HG02973 (cell line): ENCODE data around the gene DHDH.

ENCODE experiments used
- ATAC-seq: cut with Tn5 transposase; IDR thresholded peaks from one replicate; pipeline ENCODE4 v1.9.1; 2021; ENCODE audit warnings: moderate library complexity; ENCODE audit not compliant: unreplicated experiment

DHDH gene

GRCh38 chr19:48947258-48947542, 13.7 kb downstream of the DHDH start:
- ATAC-seq = no peak

GRCh38 chr19:48950159-48950558, 16.7 kb downstream of the DHDH start:
- no peak for ATAC-seq

DNA sequence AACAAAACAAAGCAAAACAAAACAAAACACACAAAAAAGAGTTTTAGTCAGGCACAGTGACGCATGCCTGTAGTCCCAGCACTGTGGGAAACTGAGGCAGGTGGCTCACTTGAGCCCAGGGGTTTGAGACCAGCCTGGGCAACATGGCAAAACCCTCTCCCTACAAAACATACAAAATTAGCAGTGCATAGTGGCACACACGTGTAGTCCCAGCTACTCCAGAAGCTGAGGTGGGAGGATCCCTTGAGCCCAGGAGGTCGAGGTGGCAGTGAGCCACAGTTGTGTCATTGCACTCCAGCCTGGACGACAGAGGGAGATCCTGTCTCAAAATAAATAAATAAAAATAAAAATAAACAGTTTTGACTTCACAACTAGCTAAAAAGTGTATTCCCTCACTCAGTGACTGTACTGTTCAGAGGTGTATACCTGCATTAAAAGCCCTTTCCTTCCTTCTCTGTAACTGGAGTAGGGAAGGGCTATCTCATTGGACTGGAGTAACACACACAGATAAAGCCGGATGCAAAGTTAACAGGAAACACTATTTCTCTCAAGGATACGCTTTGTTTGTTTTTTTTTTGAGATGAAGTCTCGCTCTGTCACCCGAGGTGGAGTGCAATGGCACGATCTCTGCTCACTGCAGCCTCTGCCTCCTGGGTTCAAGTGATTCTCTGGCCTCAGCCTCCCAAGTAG, 17.5 kb downstream of the DHDH start:
- ATAC-seq = no peak

DNA sequence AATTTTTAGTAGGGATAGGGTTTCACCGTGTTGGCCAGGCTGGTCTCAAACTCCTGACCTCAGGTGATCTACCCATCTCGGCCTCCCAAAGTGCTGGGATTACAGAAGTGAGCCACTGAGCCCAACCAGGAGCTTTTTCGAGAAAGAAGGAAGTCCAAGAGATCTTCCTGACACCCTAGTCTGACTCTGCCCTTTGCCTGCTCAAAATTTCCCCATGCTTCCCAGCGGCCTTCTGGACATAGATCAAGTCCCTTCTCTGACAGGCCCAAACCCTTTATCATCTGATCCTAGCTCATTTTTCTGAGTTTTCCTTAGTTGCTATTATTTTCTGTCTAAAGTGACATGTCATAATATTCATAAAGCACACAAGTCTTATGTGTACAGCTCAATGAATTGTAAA, 19.6 kb downstream of the DHDH start:
- no peak for ATAC-seq

GRCh38 chr19:48953990-48954594, 20.6 kb downstream of the DHDH start:
- no peak for ATAC-seq

DNA sequence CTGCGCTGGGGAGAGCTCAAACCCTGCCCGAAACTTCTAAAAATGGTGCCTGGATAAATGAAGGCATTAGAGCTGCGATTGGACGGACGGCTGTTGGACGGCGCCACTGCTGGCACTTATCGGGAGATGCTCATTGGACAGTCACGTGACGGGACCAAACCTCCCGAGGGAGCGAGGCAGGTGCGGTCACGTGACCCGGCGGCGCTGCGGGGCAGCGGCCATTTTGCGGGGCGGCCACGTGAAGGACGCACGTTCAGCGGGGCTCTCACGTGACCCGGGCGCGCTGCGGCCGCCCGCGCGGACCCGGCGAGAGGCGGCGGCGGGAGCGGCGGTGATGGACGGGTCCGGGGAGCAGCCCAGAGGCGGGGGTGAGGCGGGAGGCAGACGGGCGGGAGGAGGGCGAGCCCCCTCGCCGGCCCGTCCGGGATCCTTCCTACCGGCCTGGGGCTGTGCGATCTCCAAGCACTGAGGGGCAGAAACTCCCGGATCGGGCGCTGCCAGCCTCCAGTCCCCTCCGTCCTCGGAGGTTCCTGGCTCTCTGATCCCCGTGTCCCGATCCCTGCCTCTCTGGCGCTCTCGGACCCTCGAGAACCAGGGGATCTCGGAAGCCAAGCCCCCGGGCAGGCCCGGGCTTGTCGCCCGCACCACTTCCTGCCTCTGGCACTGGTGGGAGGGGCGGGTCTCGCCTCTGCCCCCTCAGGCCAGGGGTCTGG, 21.3 kb downstream of the DHDH start, which contains the start of gene BAX:
BAX (plus strand) TSS at position 281 of the 713 bp plus-strand sequence; CDS start at position 335, 54 bp downstream.
- peak; percentile 73 for ATAC-seq

DNA sequence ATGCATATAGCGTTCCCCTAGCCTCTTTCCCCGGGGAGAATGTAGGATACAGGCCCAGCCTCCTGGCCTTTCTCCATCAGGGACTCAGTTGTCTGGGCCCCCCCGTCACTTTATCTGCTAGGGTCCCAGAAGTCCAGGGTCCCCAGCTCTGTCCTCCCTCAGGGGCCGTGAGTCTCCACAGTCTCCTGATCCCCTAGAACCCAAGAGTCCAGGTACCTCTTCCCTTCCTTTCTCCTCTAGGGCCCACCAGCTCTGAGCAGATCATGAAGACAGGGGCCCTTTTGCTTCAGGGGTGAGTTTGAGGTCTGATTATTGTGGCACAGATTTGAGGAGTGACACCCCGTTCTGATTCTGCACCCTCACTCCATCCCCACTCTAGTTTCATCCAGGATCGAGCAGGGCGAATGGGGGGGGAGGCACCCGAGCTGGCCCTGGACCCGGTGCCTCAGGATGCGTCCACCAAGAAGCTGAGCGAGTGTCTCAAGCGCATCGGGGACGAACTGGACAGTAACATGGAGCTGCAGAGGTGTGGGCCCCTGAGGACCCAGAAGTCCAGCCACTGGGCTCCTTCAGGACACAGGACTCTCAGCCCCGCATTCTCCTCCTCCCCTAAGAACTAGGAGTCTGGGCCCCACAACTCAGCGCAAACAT, 21.9 kb downstream of the DHDH start:
- ATAC-seq = no peak

GRCh38 chr19:48958006-48958405, 24.5 kb downstream of the DHDH start:
- ATAC-seq = no peak

DNA sequence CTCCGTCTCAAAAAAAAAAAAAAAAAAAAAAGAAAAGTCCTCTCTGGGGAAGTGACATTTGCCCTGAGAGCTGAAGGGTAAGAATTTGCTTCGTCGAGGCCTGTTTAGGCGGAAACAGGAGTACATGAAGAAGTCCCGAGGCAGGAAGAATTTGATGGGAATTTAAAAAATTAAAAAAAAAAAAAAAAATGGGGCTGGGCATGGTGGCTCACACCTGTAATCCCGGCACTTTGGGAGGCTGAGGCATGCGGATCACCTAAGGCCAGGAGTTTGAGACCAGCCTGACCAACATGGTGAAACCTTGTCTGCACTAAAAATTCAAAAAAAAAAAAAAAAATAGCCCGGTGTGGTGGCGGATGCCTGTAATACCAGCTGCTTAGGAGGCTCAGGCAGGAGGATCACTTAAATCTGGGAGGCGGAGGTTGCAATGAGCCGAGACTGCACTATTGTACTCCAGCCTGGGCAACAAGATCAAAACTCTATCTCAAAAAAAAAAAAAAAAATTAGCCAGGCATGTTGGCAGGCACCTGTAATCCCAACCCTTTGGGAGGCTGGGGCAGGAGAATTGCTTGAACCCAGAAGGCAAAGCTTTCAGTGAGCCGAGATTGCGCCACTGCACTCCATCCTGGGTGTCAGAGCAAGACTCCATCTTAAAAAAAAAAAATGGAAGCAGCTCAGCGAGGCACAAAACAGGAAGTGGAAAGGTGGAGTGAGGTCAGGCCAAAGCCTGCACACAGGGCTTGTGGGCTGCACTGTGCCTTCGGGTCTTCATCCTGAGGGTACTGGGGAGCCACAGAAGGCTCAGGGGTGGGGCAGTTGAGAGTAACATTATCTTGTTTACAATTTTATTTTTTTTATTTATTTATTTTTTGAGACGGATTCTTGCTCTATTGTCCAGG, 26.1 kb downstream of the DHDH start:
- ATAC-seq = no peak

GRCh38 chr19:48961051-48961649, 27.7 kb downstream of the DHDH start:
- ATAC-seq = no peak

DNA sequence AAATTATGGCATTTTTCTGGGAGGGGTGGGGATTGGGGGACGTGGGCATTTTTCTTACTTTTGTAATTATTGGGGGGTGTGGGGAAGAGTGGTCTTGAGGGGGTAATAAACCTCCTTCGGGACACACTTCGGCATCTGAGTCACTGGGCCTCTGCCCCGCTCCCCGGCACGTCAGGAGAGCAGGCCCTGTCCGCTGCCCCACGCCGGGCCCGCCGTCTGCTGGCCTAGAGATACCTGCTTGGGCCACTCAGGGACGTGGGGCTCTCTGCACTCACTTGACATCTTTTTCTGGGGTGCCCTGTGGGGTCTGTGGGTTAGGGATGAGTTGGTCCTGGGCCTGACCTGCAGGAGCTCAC, 28.2 kb downstream of the DHDH start:
- no peak for ATAC-seq

DNA sequence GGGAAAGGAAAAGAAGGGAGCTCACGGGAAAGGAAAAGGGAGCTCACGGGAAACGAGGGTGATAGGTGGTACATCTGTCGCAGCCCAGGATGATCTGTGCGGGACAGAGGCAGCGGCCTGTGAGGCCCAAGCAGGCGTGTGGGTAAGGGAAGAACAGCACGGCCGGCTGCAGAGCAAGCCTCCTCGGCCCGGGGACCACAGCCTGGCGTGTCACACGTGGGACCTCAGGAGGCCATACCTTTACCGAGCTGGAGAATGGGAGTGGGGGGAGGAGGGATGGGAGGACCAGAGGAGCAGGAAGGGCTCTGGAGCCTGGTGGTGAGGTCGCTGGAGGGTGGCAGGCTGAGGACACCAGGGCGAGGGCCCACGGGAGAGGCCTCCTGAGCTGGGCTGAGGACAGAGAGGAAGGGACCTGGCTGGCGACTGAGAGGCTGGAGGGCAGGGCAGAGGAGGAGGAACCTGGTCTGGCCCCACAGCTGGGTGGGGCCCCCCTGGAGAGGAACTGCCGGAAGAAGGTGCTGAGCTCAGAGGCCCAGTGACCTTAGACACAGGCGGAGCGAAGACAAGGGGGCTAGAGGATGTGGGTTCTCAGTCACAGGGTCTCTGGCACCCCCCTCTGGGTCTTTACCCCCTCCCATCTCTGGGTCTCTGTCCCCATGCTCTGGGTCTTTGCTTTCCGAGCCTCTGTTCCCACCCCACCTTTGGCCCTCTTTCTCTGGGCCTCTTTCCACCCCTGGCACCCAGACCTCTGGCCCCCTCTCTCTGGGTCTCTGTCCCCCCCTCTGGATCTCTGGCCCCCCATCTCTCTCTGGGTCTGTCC, 28.7 kb downstream of the DHDH start:
- ATAC-seq = peak; percentile 31

- ATAC-seq = no peak
Measured at GRCh38 chr19:48962849-48963165, 29.3 kb downstream of the DHDH start.

DNA sequence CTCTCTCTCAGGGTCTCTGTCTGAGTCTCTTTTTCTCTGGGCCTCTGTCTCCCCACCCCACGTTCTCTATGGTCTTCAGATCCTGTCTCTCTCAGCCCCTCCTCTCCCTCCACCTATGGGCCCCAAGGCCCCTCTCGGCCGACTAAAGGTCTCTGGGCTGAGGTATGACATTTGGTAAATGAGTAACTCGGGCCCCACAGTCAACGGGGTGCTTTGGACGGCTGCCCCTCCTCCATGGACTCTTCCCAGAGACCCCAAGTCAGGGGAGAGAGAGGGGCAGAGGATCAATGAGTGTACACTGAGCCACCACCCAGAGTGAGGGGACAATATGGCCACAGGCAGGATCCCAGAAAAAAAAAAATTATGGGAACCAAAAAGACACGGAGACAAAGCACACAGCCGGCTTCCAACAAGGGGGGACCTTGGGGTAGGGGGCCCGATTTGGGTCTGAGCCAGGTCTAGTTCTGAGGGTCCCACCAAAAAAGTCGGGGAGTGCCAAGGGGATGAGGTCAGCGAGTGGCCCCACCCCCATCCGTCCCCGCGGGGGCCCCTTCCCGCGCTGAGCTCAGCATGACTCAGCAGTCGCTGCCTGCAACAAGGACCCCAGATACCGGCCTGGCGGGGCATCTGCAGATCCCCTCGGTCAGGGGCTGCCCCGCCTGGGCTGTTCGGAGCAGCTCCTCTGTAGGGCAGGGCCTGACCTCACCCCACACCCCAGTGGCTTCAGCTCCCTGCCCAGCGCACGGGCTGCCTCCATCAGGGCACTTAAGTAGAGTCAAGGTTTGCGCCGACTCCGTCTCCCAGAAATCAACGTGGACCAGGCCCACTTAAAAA, 30.1 kb downstream of the DHDH start:
- ATAC-seq = no peak

- ATAC-seq = no peak
Measured at GRCh38 chr19:48964205-48965039, 30.9 kb downstream of the DHDH start.

DNA sequence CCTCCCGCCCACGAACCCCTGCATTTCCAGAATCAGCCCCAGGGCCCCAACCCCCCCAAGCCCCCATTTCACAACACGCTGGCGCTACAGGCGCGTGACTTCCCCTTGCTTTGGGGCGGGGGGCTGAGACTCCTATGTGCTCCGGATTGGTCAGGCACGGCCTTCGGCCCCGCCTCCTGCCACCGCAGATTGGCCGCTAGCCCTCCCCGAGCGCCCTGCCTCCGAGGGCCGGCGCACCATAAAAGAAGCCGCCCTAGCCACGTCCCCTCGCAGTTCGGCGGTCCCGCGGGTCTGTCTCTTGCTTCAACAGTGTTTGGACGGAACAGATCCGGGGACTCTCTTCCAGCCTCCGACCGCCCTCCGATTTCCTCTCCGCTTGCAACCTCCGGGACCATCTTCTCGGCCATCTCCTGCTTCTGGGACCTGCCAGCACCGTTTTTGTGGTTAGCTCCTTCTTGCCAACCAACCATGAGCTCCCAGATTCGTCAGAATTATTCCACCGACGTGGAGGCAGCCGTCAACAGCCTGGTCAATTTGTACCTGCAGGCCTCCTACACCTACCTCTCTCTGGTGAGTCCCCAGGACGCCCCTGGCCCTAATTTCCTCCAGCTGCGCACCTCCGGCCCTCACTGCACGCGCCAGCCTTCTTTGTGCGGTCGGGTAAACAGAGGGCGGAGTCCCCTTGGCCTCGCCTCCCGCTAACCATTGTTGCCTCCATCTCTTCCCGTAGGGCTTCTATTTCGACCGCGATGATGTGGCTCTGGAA, 31.7 kb downstream of the DHDH start, which contains the start of gene FTL:
FTL (plus strand) TSS at position 270 of the 766 bp plus-strand sequence; CDS start at position 469, 199 bp downstream.
- ATAC-seq = peak; percentile 50
